ENCODE data around the gene FMO2.
A peak's percentile ranks its signal among the peaks of the same experiment; 100 is the strongest.
"Not testable (repeated sequence)": the region's sequence is repeated elsewhere in the genome, so short reads cannot be mapped to it uniquely, and the experiment has no call there.

The FMO2 gene

DNA sequence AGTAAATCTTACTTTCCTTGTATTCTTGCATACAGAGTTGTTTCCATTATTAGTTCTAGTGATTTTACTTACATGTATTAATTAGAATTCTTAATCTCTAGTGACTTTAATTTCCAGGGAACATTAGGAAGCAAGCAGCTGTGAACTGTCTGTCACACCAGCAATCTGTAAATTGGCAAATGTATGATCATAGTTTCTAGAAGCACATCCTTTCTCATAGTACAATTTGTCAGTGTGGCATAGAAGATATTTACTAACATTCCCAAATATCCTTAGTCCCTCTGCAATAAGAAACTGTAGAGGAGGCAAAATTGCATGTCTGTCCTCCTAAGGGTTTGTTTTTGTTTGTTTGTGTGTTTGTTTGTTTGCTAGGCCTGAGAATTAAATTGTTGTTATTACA, 46.2 kb downstream of the FMO2 start:
- DNase-seq (ENCODE audit: low read depth in 1 of 2, low spot score in 1 of 2), result no peak
- no peak overlapping the region for H3K27ac ChIP-seq (replicated peaks)
- no peak overlapping the region for H3K4me3 ChIP-seq (replicated peaks; ENCODE audit: insufficient read depth, low read length)
- H3K27me3 ChIP-seq (ENCODE audit: insufficient read depth, poor library complexity, severe bottlenecking), result no peaks in the 10 kb centered on the region
- TF ChIP-seq, protein P1, sequence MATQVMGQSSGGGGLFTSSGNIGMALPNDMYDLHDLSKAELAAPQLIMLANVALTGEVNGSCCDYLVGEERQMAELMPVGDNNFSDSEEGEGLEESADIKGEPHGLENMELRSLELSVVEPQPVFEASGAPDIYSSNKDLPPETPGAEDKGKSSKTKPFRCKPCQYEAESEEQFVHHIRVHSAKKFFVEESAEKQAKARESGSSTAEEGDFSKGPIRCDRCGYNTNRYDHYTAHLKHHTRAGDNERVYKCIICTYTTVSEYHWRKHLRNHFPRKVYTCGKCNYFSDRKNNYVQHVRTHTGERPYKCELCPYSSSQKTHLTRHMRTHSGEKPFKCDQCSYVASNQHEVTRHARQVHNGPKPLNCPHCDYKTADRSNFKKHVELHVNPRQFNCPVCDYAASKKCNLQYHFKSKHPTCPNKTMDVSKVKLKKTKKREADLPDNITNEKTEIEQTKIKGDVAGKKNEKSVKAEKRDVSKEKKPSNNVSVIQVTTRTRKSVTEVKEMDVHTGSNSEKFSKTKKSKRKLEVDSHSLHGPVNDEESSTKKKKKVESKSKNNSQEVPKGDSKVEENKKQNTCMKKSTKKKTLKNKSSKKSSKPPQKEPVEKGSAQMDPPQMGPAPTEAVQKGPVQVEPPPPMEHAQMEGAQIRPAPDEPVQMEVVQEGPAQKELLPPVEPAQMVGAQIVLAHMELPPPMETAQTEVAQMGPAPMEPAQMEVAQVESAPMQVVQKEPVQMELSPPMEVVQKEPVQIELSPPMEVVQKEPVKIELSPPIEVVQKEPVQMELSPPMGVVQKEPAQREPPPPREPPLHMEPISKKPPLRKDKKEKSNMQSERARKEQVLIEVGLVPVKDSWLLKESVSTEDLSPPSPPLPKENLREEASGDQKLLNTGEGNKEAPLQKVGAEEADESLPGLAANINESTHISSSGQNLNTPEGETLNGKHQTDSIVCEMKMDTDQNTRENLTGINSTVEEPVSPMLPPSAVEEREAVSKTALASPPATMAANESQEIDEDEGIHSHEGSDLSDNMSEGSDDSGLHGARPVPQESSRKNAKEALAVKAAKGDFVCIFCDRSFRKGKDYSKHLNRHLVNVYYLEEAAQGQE (IDR thresholded peaks at IDR 0.05; ENCODE audit: insufficient replicate concordance, low read depth), result no peak
- TF ChIP-seq POLR2AphosphoS5 (IDR thresholded peaks at IDR 0.05; ENCODE audit: low read depth), result no peak
- no peak for TF ChIP-seq GABPA (IDR thresholded peaks at IDR 0.05; ENCODE audit: low read depth)
- TF ChIP-seq SPI1 (IDR thresholded peaks at IDR 0.05; ENCODE audit: borderline replicate concordance, low read depth), result no peak
- TF ChIP-seq, protein P2, sequence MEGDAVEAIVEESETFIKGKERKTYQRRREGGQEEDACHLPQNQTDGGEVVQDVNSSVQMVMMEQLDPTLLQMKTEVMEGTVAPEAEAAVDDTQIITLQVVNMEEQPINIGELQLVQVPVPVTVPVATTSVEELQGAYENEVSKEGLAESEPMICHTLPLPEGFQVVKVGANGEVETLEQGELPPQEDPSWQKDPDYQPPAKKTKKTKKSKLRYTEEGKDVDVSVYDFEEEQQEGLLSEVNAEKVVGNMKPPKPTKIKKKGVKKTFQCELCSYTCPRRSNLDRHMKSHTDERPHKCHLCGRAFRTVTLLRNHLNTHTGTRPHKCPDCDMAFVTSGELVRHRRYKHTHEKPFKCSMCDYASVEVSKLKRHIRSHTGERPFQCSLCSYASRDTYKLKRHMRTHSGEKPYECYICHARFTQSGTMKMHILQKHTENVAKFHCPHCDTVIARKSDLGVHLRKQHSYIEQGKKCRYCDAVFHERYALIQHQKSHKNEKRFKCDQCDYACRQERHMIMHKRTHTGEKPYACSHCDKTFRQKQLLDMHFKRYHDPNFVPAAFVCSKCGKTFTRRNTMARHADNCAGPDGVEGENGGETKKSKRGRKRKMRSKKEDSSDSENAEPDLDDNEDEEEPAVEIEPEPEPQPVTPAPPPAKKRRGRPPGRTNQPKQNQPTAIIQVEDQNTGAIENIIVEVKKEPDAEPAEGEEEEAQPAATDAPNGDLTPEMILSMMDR (IDR thresholded peaks at IDR 0.05; ENCODE audit: insufficient read depth, low read length), result no peak

DNA sequence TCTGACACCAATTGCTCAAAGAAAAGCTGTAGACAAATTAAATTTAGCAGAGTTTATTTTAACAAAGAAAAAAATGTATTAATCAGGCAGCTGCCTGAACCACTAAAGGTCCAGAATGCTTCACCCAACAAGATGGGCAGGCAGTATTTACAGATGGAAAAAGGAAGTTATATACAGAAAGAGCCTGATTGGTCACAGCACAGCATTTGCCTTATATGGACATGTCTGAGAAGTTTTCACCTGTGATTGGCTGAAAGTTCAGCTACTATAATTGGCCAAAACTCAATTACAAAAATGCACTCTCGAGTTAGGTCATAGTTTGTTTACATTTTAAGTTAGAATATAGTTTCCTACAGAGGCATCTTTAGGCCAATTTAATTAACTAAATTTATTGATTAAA, 48.1 kb downstream of the FMO2 start:
- Histone ChIP-seq H3K27ac (replicated peaks) (no peak overlapping the region), H3K4me3 (replicated peaks; ENCODE audit: insufficient read depth, low read length) (no peak overlapping the region), H3K27me3 (ENCODE audit: insufficient read depth, poor library complexity, severe bottlenecking) (no peaks in the 10 kb centered on the region)
- TF ChIP-seq POLR2AphosphoS5 (IDR thresholded peaks at IDR 0.05; ENCODE audit: low read depth) (no peak), SPI1 (IDR thresholded peaks at IDR 0.05; ENCODE audit: borderline replicate concordance, low read depth) (no peak), GABPA (IDR thresholded peaks at IDR 0.05; ENCODE audit: low read depth) (no peak)
- TF ChIP-seq, protein P2 (IDR thresholded peaks at IDR 0.05; ENCODE audit: insufficient read depth, low read length), result no peak
- DNase-seq (ENCODE audit: low read depth in 1 of 2, low spot score in 1 of 2), result no peak

DNA sequence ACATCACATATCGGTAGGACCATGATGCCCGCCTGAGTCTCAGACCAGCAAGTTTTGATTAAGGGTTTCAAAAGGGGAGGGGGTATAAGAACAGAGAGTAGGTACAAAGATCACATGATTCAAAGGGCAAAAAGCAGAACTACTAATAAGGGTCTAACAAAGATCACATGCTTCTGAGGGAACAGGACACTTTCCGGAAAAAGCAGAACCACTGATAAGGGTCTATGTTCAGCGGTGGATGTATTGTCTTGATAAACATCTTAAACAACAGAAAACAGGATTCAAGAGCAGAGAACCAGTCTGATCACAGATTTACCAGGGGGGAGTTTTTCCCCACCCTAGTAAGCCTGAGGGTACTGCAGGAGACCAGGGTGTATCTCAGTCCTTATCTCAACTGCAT, 51.1 kb downstream of the FMO2 start:
- H3K27me3 ChIP-seq (ENCODE audit: insufficient read depth, poor library complexity, severe bottlenecking); H3K27ac ChIP-seq (replicated peaks); H3K4me3 ChIP-seq (replicated peaks; ENCODE audit: insufficient read depth, low read length): not testable (repeated sequence)
- peak in 1 of 2 experiments; percentile 20 for DNase-seq (ENCODE audit: low read depth in 1 of 2, low spot score in 1 of 2)
- TF ChIP-seq SPI1 (IDR thresholded peaks at IDR 0.05; ENCODE audit: borderline replicate concordance, low read depth), result peak; percentile 10; the same call in 1 of the 2 replicates

DNA sequence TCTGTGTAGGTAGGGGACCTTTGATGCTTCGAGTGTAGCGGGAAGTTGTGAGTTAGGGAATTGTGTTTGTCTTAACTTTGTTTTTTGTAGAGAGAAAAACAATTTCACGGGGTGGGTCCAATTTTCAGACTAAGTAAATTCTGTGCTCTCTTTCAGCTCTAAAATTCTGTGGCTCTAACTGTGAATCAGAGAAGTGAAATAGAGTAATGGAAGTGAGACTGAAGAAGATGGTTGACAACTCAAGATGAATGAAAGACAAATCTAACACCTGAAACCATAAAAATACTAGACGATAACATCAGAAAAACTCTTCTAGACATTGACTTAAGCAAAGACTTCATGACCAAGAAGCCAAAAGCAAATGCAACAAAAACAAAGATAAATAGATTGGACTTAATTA, 58.8 kb downstream of the FMO2 start:
- TF ChIP-seq SPI1 (IDR thresholded peaks at IDR 0.05; ENCODE audit: borderline replicate concordance, low read depth), result no peak
- TF ChIP-seq, protein P1 (IDR thresholded peaks at IDR 0.05; ENCODE audit: insufficient replicate concordance, low read depth), result no peak
- TF ChIP-seq POLR2AphosphoS5 (IDR thresholded peaks at IDR 0.05; ENCODE audit: low read depth), result no peak
- TF ChIP-seq, protein P2 (IDR thresholded peaks at IDR 0.05; ENCODE audit: insufficient read depth, low read length), result no peak
- no peak for TF ChIP-seq GABPA (IDR thresholded peaks at IDR 0.05; ENCODE audit: low read depth)
- Histone ChIP-seq H3K27ac (replicated peaks) (no peak overlapping the region), H3K27me3 (ENCODE audit: insufficient read depth, poor library complexity, severe bottlenecking) (no peaks in the 10 kb centered on the region), H3K4me3 (replicated peaks; ENCODE audit: insufficient read depth, low read length) (no peak overlapping the region)
- no peak for DNase-seq (ENCODE audit: low read depth in 1 of 2, low spot score in 1 of 2)

Data from HL-60 (cell line).